KOPT-K1 (cell line): Measurements from ENCODE around the gene CALHM2.
A peak's percentile ranks its signal among the peaks of the same experiment; 100 is the strongest.

ENCODE experiments used
- H3K27ac ChIP-seq: fragments of 200-600 bp; sonication (generic); 2 replicates; pipeline ENCODE4 v1.5.1; 2016; ENCODE audit warnings: antibody characterized with exemption, mild to moderate bottlenecking, low read depth, low read length; ENCODE audit not compliant: poor library complexity, severe bottlenecking
- H3K36me3 ChIP-seq: fragments of 200-600 bp; sonication (generic); 2 replicates; pipeline ENCODE4 v1.5.1; 2017; ENCODE audit warnings: antibody characterized with exemption, mild to moderate bottlenecking, low read length, moderate library complexity; ENCODE audit not compliant: insufficient read depth
- H3K9me3 ChIP-seq: fragments of 200-600 bp; sonication (generic); 2 replicates; pipeline ENCODE4 v1.5.1; 2017; ENCODE audit warnings: antibody characterized with exemption, low read length, mild to moderate bottlenecking; ENCODE audit not compliant: insufficient read depth, poor library complexity, severe bottlenecking

CALHM2 gene

GRCh38 chr10:103451831-103452505 lies at the start of gene CALHM2:
TSS of gene CALHM2 (minus strand) at chr10:103452370. CDS start at chr10:103449941, 2,429 bp downstream.
- H3K36me3 ChIP-seq, result peaks cover 34% of the 10 kb centered on the region
- H3K9me3 ChIP-seq, result no peaks in the 10 kb centered on the region
- peak within 1 kb of the TSS; percentile 73 for H3K27ac ChIP-seq

- Histone ChIP-seq H3K36me3 (no peaks in the 10 kb centered on the region), H3K27ac (no peak overlapping the region), H3K9me3 (no peaks in the 10 kb centered on the region)
Measured at GRCh38 chr10:103501186-103501585, 49.0 kb upstream of the CALHM2 start.

GRCh38 chr10:103500481-103500880 lies 48.3 kb upstream of the CALHM2 start:
- H3K36me3 ChIP-seq, result no peaks in the 10 kb centered on the region
- H3K27ac ChIP-seq, result no peak overlapping the region
- no peaks in the 10 kb centered on the region for H3K9me3 ChIP-seq

GRCh38 chr10:103499881-103500280 lies 47.7 kb upstream of the CALHM2 start:
- Histone ChIP-seq H3K27ac (no peak overlapping the region), H3K36me3 (no peaks in the 10 kb centered on the region), H3K9me3 (no peaks in the 10 kb centered on the region)

GRCh38 chr10:103498936-103499638 lies 46.9 kb upstream of the CALHM2 start:
- Histone ChIP-seq H3K27ac (no peak overlapping the region), H3K9me3 (no peaks in the 10 kb centered on the region), H3K36me3 (no peaks in the 10 kb centered on the region)

- Histone ChIP-seq H3K9me3 (no peaks in the 10 kb centered on the region), H3K27ac (no peak overlapping the region), H3K36me3 (no peaks in the 10 kb centered on the region)
Measured at GRCh38 chr10:103497161-103497915, 45.2 kb upstream of the CALHM2 start.

- no peak overlapping the region for H3K27ac ChIP-seq
- no peaks in the 10 kb centered on the region for H3K36me3 ChIP-seq
- no peaks in the 10 kb centered on the region for H3K9me3 ChIP-seq
Measured at GRCh38 chr10:103495321-103495720, 43.2 kb upstream of the CALHM2 start.

- Histone ChIP-seq H3K9me3 (no peaks in the 10 kb centered on the region), H3K36me3 (no peaks in the 10 kb centered on the region), H3K27ac (no peak overlapping the region)
Measured at GRCh38 chr10:103493916-103494877, 42.0 kb upstream of the CALHM2 start.

- H3K27ac ChIP-seq, result no peak within 1 kb of the TSS
- no peaks in the 10 kb centered on the region for H3K36me3 ChIP-seq
- H3K9me3 ChIP-seq, result no peaks in the 10 kb centered on the region
Measured at GRCh38 chr10:103493362-103493915, 41.3 kb upstream of the CALHM2 start, which contains the start of gene NEURL1. TSS of gene NEURL1 (plus strand) at chr10:103493705. CDS start at chr10:103494388, 683 bp downstream.

GRCh38 chr10:103492655-103493261 lies 40.6 kb upstream of the CALHM2 start:
- Histone ChIP-seq H3K9me3 (no peaks in the 10 kb centered on the region), H3K36me3 (no peaks in the 10 kb centered on the region), H3K27ac (no peak overlapping the region)

GRCh38 chr10:103491729-103492364 lies 39.7 kb upstream of the CALHM2 start:
- no peaks in the 10 kb centered on the region for H3K36me3 ChIP-seq
- H3K27ac ChIP-seq, result no peak overlapping the region
- H3K9me3 ChIP-seq, result no peaks in the 10 kb centered on the region

- H3K27ac ChIP-seq, result no peak overlapping the region
- H3K36me3 ChIP-seq, result no peaks in the 10 kb centered on the region
- H3K9me3 ChIP-seq, result no peaks in the 10 kb centered on the region
Measured at GRCh38 chr10:103490986-103491314, 38.8 kb upstream of the CALHM2 start.

GRCh38 chr10:103487410-103487708 lies 35.2 kb upstream of the CALHM2 start:
- H3K36me3 ChIP-seq, result no peaks in the 10 kb centered on the region
- H3K9me3 ChIP-seq, result no peaks in the 10 kb centered on the region
- H3K27ac ChIP-seq, result no peak overlapping the region
